LoVo (cell line): ENCODE data around the gene VIM.
A peak's percentile ranks its signal among the peaks of the same experiment; 100 is the strongest.

Experiments
- DNase-seq: peaks from one replicate; pipeline ENCODE4 v3.0.0-alpha.2; 2016; ENCODE audit warnings: low spot score

Gene VIM

GRCh38 chr10:17210361-17210760 lies 17.7 kb upstream of the VIM start:
- no peak for DNase-seq

GRCh38 chr10:17212802-17213221 lies 15.2 kb upstream of the VIM start:
- no peak for DNase-seq

- no peak for DNase-seq
These were observed 14.2 kb upstream of the VIM start for GRCh38 chr10:17213646-17214349.

GRCh38 chr10:17214526-17214925 lies 13.5 kb upstream of the VIM start:
- DNase-seq = no peak

DNA sequence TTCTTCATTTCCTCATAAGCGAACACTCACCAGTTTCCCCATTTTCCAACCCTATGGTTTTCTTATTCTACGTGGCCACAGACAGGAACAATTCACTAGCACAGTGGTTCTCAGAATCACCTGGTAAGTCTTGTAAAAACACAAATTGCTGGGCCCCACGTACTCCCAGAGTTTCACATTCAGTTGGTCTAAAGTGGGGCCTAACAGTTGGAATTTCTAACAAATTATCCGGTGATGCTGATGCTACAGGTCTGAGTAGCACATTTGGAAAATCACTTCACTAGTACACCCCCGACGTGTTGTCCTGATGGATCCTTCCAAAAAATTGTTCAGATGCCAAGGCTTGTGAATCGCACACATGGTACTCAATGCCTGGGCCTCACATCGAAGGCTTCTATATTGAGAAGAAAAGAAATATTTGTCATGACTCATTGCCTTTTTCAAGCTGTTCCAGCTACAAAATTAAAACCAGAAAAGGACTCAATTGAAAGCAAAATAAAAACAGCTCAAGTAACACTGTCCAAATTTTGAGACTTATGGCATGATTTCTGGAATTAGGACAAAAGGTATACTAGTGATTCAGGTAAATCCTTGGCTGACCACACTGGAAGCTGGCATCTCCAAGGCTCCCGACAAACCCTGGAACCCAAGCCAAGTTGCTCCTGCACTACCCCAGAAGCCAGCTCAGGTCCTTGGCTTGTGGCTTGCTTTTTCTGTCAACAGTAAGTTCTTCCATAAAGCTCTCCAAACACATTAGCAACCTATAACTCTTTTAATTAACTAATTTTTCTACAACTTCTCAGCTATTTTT lies 12.9 kb upstream of the VIM start:
- no peak for DNase-seq

- DNase-seq = no peak
These were observed 12.3 kb upstream of the VIM start for GRCh38 chr10:17215782-17216122.

- DNase-seq = peak; percentile 67
These were observed 11.7 kb upstream of the VIM start for GRCh38 chr10:17216217-17216900.

DNA sequence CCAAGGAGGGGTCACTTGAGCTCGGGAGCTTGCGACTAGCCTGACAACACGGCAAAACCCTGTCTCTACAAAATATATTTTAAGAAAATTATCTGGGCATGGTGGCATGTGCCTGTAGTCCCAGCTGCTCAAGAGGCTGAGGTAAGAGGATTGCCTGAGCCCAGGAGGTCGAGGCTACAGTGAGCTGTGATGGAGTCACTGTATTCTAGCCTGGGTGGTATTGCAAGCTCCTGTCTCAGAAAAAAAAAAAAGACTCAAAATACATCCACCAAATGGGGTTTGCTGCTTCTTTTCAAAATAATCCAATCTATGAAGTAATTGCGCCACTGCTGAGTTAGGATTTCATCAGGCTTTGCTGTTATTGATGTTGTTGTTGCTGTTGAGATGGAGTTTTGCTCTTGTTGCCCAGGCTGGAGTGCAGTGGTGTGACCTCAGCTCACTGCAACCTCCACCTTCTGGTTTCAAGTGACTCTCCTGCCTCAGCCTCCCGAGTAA lies 11.1 kb upstream of the VIM start:
- DNase-seq = no peak

DNA sequence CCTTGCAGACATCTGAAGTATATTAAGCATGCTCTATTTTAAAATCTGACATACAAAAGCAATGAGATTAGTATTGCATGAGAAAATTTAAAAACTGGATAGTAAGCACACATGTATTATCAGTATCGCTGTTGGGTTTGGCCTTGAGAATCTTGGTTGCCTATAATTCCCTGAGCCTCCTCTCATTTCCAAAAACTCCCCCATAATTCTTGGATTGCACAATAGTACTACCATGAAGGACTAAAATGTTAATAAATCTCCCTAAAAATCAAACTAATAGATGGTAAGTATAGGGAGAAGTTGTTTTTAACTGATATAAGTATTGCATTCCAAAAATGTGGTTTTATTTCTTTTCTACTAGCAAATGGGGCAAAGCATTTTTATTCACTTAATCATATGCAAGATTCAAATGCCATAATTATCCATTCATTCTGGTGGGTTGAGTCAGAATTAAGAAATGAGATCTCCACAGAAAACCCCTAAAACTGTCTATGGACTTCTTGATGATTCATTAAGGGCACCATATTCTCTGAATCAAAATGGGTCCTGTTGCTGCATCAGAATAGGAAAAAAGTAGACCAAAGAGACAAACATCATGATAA lies 10.3 kb upstream of the VIM start:
- no peak for DNase-seq

DNA sequence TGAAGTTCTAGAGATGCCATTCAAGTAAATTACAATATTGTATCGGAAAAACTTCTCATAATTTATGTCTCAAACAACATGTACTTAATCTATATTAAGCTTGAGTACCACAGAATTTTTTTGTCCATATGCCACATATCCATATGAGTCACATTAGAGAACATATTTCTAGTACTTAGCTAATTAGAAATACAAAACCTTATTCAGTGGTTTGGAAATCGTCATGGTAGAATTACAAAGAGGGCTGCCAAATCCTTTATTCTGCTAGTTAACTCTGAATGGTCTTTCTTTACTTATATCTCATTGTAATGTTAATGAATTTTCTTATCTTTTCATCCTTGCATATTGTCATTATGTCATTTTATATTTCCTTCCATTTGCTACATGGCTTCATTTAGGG lies 9.0 kb upstream of the VIM start:
- DNase-seq = no peak

GRCh38 chr10:17220652-17221100 lies 7.4 kb upstream of the VIM start:
- no peak for DNase-seq

GRCh38 chr10:17222329-17222728 lies 5.7 kb upstream of the VIM start:
- DNase-seq = no peak

GRCh38 chr10:17225808-17226207 lies 2.2 kb upstream of the VIM start:
- no peak for DNase-seq

GRCh38 chr10:17226891-17227303 lies 1.1 kb upstream of the VIM start:
- no peak for DNase-seq

DNA sequence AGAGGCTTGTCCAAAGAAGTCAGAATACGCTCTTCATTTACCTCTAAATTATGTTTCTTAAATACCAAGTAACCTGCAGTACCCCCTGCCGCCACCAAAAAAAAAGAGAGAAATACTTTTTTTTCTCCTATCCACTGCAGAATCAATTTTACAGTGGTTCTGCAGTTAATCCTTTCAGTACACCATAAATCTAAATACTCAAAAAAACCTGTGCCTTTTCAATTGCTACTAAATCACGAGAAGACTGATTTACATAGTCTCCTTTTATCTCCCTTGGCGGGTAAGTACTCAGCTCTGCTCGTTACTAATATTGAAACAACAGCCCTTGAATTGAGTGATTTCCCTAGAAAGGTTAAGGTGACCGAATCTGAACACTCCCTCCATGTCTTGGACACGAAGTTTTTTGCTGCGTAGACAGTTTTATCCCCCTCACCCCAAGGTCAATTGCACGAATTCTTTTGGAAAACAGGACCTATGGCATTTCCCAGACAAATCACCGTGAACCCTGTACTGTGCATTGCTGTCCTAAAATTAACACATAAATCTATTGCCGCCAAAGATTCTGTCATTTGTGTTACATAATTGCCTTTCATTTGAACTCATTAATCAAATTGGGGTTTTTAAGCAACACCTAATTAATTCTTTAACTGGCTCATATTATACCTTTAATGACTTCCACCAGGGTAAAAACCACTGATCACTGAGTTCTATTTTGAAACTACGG lies 512 bp upstream of the VIM start:
- DNase-seq = no peak

- DNase-seq = peak; percentile 7
These were observed 1.1 kb downstream of the VIM start for GRCh38 chr10:17229016-17229716.

- DNase-seq = no peak
These were observed 1.6 kb downstream of the VIM start for GRCh38 chr10:17229717-17229966.

GRCh38 chr10:17229967-17230682 lies 2.1 kb downstream of the VIM start:
- DNase-seq = peak; percentile 88

DNA sequence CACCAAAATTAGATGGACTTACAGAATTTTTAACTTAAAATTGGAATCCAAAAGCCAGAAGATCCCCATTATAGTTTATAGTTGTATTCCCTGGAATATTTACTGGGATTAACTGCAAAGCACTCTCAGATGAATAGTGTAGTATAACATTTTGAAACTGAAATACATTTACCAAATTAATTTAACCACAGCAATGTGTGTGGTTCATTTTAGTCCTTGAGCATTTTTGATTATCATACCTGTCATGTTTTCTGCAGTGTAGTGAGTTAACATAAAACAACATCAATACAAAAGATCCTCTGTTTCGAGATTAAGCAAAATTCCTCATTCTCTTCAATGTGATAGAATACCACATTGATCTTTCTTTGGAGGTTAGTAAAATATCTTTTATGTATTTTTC lies 3.7 kb downstream of the VIM start:
- no peak for DNase-seq

DNA sequence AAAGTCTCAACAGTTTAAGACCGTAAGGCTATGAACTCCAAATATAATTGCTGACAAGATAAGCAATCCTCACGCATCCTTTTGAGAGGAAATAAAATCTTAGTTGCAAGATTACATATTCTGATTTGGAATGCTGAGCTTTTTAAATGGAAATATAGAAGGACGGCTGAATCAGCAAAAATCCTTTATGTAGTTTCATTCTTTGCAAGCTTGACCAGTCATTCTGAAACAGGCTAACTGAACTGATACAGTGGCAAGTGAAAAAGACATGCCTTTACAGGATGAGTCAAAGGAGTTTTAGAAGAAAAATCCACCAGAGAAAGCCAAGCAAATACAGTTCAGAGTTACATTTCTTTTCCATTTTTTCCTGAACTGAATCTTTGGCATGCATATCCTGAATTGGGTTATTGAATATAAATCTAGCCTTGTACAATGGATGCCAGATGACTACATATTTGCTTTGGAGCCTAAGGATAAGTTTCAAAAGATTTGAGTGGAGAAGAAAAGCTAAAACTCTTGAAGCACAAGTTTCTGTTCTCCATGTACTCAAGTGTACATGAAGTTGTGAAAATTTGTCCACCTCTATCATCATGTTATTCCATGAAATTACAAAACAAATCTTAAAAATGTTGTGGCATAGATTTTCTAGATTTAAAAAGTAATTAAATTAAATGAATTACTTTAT lies 4.4 kb downstream of the VIM start:
- no peak for DNase-seq
